ENCODE data around the gene PIF1. TPM values are rescaled to one million over a fixed set of nuclear protein-coding genes. Genes with fewer than 3 reads are reported as not detected.

PIF1 gene, protein sequence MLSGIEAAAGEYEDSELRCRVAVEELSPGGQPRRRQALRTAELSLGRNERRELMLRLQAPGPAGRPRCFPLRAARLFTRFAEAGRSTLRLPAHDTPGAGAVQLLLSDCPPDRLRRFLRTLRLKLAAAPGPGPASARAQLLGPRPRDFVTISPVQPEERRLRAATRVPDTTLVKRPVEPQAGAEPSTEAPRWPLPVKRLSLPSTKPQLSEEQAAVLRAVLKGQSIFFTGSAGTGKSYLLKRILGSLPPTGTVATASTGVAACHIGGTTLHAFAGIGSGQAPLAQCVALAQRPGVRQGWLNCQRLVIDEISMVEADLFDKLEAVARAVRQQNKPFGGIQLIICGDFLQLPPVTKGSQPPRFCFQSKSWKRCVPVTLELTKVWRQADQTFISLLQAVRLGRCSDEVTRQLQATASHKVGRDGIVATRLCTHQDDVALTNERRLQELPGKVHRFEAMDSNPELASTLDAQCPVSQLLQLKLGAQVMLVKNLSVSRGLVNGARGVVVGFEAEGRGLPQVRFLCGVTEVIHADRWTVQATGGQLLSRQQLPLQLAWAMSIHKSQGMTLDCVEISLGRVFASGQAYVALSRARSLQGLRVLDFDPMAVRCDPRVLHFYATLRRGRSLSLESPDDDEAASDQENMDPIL
- under 1 TPM; 0.44 to 0.45 TPM for total RNA-seq
- total RNA-seq, result 0.23 to 0.45 reads per million in 2 donors

DNA sequence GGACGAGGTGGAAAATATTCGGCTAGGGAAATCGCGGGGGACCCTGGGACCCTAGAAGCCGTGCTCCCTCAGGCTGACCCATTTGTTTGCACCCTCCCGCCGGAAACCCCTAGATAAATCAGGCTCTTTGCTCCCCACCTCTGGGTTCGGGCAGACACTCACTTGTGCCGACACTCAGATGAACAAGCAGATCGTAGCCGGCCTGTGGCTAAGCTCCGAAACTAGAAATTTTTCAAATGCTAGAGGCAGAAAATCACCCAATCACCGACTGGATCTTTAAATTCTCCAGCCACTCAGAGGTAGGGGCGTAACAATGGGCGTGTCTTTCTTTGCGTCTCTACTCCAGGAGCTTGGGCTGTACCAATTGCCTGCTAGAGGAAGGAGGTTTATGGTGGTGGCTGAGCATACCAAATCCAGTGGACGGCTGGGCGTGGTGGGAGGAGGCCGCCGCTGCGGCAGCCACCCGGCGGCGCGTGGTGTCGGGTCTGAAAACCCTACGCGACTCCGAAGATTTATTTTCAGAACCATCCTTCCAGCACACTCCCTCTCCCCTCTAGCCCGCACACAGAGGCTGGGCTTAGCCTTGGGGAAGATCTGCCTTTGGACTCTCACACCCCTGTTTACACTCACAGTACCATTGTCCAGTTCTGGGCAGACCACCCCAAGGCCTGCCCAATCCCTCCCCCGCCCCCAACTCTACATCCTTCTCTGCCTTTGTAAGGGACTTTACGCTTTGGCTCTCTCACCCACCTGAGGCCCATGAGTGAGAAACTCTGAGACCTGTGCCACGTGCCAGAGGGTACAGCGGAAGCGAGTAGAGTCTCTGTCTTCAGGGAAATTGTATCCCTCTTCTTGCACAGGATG lies at the start of gene PIF1:
PIF1 (minus strand) TSS at position 217 of the 864 bp plus-strand sequence. CDS start 1,312 bp downstream, outside the sequence.
- H3K4me3 Mint-ChIP-seq, result peak within 1 kb of the TSS; percentile 88
- H3K27ac Mint-ChIP-seq, result no peak within 1 kb of the TSS
- H3K4me1 Mint-ChIP-seq, result peaks cover 37% of the 10 kb centered on the region
- no peaks in the 10 kb centered on the region for H3K9me3 ChIP-seq (ENCODE audit: control insufficient read depth, low read length, poor library complexity, severe bottlenecking)
- ATAC-seq, result peak; percentile 98
- peaks cover 10% of the 10 kb centered on the region for H3K27me3 Mint-ChIP-seq
- peak; percentile 68 to 79 (median 73) for DNase-seq
- peaks cover 3% of the 10 kb centered on the region for H3K36me3 Mint-ChIP-seq (ENCODE audit: low read depth)

DNA sequence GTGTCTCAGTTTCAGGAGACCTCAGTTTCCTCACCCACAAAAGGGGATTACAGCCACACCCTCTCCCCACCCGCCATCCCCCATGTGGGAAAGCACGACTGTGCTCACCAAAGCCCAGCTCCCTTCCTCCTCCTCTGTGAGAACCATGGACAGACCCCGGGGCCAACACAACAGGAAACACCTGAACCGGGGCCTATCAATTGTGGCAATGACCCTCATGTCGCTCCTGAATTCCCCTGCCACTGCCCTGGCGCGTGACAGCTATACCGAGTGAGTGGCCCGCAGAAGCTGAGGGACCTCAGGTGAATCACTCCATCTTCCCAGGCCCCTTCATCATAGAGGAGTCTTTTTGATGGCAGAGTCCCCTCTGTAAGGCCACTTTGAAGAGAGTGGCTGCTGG lies 44.9 kb upstream of the PIF1 start:
- Mint-ChIP-seq H3K27ac (peak overlapping the region; percentile 47), H3K36me3 (ENCODE audit: low read depth) (no peaks in the 10 kb centered on the region), H3K4me3 (no peak overlapping the region), H3K27me3 (no peaks in the 10 kb centered on the region), H3K4me1 (peaks cover 17% of the 10 kb centered on the region)
- no peak for DNase-seq
- H3K9me3 ChIP-seq (ENCODE audit: control insufficient read depth, low read length, poor library complexity, severe bottlenecking), result no peaks in the 10 kb centered on the region
- ATAC-seq, result no peak

DNA sequence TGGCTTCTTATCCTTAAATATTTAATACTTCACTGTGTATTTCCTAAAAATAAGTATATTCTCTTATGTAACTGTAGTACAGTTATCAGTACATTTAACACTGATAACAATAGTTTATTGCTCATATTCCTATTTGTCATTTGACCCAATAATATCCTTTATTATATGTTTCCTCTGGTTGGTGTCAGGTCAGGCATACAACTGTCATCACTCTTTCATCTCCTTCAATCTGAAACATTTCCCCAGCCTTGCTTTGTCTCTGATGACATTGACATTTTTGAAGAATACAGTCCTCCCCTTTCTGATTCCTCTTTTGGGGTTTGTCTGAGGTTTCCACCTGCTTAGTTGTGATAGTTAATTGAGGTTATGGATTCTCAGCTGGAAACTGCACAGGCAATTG lies 44.1 kb upstream of the PIF1 start:
- no peaks in the 10 kb centered on the region for H3K36me3 Mint-ChIP-seq (ENCODE audit: low read depth)
- ATAC-seq, result no peak

DNA sequence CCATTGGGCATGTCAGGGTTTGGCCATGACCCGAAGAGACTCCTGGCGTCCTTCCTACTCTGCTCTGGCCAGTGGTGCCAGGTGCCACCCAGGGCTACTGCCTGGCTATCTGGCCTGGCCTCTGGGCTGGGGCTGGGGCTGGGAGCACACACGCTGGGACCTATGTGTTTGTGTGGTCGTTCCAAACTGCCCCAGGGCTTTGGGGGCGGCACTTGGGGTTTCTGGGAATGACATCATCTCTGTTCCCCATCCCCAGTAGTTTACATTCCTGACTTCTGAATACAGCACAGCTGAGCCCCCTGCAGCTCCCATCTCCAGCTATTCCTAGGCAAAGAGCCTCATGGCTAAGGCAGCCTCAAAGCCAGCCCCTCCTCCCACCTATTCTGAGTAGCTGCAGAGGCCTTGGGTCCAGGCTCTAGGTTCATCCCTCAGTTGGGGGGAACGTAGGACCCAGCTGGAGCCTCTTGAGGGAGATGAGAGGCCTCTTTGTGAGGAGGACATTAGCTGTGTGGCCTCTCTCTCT lies 40.6 kb upstream of the PIF1 start:
- H3K4me1 Mint-ChIP-seq, result peaks cover 22% of the 10 kb centered on the region
- H3K27ac Mint-ChIP-seq, result no peak overlapping the region
- H3K4me3 Mint-ChIP-seq, result no peak overlapping the region
- H3K9me3 ChIP-seq (ENCODE audit: control insufficient read depth, low read length, poor library complexity, severe bottlenecking), result no peaks in the 10 kb centered on the region
- H3K27me3 Mint-ChIP-seq, result no peaks in the 10 kb centered on the region
- H3K36me3 Mint-ChIP-seq (ENCODE audit: low read depth), result no peaks in the 10 kb centered on the region
- no peak for DNase-seq
- no peak for ATAC-seq

More for the DNA sequence above, 44.1 kb upstream of the PIF1 start:
- H3K27ac Mint-ChIP-seq, result peak overlapping the region; percentile 47
- H3K4me3 Mint-ChIP-seq, result no peak overlapping the region
- no peaks in the 10 kb centered on the region for H3K27me3 Mint-ChIP-seq
- no peak for DNase-seq
- peaks cover 12% of the 10 kb centered on the region for H3K4me1 Mint-ChIP-seq
- no peaks in the 10 kb centered on the region for H3K9me3 ChIP-seq (ENCODE audit: control insufficient read depth, low read length, poor library complexity, severe bottlenecking)

DNA sequence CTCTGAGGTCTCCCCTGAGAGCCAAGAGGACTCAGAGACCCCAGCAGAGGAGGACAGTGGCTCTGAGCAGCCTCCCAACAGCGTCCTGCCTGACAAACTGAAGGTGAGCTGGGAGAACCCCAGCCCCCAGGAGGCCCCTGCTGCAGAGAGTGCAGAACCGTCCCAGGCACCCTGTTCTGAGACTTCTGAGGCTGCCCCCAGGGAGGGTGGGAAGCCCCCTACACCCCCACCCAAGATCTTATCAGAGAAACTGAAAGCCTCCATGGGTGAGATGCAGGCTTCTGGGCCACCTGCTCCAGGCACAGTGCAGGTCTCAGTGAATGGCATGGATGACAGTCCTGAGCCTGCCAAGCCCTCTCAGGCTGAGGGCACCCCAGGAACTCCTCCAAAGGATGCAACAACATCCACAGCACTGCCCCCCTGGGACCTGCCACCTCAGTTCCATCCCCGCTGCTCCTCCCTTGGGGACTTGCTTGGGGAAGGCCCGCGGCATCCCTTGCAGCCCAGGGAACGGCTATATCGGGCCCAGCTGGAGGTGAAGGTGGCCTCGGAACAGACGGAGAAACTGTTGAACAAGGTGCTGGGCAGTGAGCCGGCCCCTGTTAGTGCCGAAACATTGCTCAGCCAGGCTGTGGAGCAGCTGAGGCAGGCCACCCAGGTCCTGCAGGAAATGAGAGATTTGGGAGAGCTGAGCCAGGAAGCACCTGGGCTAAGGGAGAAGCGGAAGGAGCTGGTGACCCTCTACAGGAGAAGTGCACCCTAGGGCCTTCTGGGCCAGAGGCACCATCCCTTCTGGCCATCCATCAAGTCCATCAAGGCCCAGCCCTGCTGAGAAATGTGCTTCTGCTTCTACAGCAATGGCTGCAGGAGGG lies 39.9 kb upstream of the PIF1 start:
- Mint-ChIP-seq H3K36me3 (ENCODE audit: low read depth) (no peaks in the 10 kb centered on the region), H3K27me3 (no peaks in the 10 kb centered on the region), H3K4me3 (no peak overlapping the region), H3K27ac (no peak overlapping the region), H3K4me1 (peaks cover 22% of the 10 kb centered on the region)
- no peaks in the 10 kb centered on the region for H3K9me3 ChIP-seq (ENCODE audit: control insufficient read depth, low read length, poor library complexity, severe bottlenecking)
- no peak for DNase-seq
- no peak for ATAC-seq

DNA sequence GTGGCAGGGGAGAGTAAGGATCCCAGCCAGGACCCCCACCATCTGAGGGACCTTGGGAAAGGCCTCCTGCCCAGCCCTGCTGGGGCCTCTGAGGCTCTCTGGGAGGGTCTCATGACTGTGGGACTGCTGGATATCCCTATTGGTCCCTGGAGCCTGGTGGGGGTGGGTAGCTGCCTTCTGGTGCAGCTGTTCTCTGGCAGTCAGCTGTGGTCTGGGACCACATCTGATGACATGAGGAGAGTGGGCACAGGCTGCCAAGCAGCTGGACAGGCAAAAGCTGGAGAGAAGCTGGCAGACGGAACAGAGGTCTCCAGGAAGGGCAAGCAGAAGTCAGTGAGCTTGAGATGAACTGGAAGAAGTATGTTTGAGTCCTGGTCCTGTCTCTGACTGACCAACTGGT lies 38.6 kb upstream of the PIF1 start:
- H3K4me1 Mint-ChIP-seq, result peaks cover 20% of the 10 kb centered on the region
- H3K4me3 Mint-ChIP-seq, result no peak overlapping the region
- H3K27me3 Mint-ChIP-seq, result no peaks in the 10 kb centered on the region
- no peaks in the 10 kb centered on the region for H3K9me3 ChIP-seq (ENCODE audit: control insufficient read depth, low read length, poor library complexity, severe bottlenecking)
- DNase-seq (no peak), ATAC-seq (no peak)
- no peak overlapping the region for H3K27ac Mint-ChIP-seq
- no peaks in the 10 kb centered on the region for H3K36me3 Mint-ChIP-seq (ENCODE audit: low read depth)

DNA sequence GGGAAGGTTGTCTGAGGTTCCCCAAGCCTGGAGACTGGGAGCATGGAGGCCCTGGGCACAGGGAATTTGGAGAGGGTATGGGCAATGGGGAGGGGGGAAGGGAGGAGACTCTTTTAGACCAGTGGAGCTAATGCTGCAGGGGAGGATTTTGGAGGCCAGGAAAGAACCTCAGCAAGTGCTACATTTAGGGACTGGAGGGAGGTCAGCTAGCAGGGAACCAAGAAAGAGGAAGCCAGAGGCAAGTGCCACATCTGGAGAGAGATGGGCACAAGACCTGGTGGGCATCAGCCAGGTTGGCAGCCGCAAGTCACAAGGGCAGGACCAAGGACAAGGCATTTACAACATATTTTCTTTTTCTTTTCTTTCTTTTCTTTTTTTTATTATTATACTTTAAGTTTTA lies 37.0 kb upstream of the PIF1 start:
- H3K36me3 Mint-ChIP-seq (ENCODE audit: low read depth), result no peaks in the 10 kb centered on the region
- no peak overlapping the region for H3K27ac Mint-ChIP-seq
- no peaks in the 10 kb centered on the region for H3K9me3 ChIP-seq (ENCODE audit: control insufficient read depth, low read length, poor library complexity, severe bottlenecking)
- no peaks in the 10 kb centered on the region for H3K27me3 Mint-ChIP-seq
- no peak for DNase-seq
- no peak for ATAC-seq
- no peak overlapping the region for H3K4me3 Mint-ChIP-seq
- H3K4me1 Mint-ChIP-seq, result peaks cover 34% of the 10 kb centered on the region

DNA sequence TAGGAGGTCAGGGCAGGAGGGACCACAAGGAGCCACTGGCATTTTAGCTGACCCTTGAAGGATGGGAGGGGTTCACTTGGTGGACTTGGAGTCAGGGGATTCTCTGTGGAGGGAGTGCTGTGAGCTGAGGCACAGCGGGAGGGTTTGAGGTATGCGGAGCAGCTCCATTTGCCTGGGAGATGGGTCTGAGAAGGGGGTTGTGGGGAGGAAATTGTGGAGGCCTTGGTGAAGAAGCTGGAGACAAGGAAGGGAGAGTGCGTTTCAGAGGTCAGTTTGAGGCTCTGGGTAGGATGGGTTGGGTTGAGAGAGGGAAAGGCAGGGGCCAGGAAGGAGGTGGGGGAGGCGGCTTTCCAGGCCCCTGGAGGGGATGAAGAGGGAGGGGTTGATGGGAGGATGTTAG lies 36.5 kb upstream of the PIF1 start:
- H3K36me3 Mint-ChIP-seq (ENCODE audit: low read depth), result no peaks in the 10 kb centered on the region

DNA sequence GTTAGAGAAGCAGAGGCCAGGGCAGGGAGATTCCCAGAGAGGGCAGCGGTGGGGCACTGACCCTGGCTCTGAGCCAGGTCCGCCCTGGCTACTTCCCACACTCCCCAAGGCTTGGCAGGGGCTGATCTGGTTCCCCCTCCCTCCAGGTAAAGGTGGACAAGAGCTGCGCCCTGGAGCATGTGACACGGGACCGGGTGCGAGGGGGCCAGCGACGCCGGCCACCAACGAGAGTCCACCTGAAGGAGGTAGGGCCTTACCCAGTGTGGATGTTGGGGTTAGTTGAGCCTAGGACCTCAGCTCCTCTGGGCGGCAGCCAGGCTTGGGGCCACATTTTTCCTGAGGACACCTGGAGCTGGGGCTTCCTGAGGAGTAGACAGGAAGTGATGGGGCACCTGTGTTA lies 35.9 kb upstream of the PIF1 start:
- no peaks in the 10 kb centered on the region for H3K9me3 ChIP-seq (ENCODE audit: control insufficient read depth, low read length, poor library complexity, severe bottlenecking)
- DNase-seq (no peak), ATAC-seq (no peak)
- Mint-ChIP-seq H3K27me3 (no peaks in the 10 kb centered on the region), H3K4me3 (no peak overlapping the region), H3K36me3 (ENCODE audit: low read depth) (no peaks in the 10 kb centered on the region), H3K27ac (no peak overlapping the region), H3K4me1 (peaks cover 40% of the 10 kb centered on the region)

More for the DNA sequence above, 36.5 kb upstream of the PIF1 start:
- DNase-seq, result no peak
- Mint-ChIP-seq H3K27me3 (no peaks in the 10 kb centered on the region), H3K4me3 (no peak overlapping the region), H3K27ac (no peak overlapping the region), H3K4me1 (peaks cover 38% of the 10 kb centered on the region)
- no peaks in the 10 kb centered on the region for H3K9me3 ChIP-seq (ENCODE audit: control insufficient read depth, low read length, poor library complexity, severe bottlenecking)
- ATAC-seq, result no peak

DNA sequence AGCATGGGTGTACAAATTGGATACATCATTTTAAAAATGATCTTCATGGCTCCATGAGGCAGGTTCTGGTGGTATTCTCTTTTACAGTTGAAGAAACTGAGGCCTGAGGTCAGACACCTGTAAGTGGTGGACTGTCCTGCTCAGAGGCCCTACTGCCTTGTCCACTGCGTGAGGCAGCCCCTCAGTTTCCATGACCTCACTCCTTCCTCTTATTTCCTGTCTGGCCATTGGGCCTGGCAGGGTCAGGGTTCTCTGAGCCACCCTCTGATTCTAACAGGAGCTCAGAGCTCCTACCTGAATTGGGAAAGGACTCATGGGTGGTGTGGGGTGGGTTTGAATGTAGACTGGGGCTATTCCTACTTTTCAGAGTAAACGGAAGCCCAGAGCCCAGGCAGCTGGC lies 33.8 kb upstream of the PIF1 start:
- H3K27me3 Mint-ChIP-seq, result no peaks in the 10 kb centered on the region
- H3K4me3 Mint-ChIP-seq, result peak overlapping the region; percentile 41
- DNase-seq (no peak), ATAC-seq (no peak)
- no peaks in the 10 kb centered on the region for H3K9me3 ChIP-seq (ENCODE audit: control insufficient read depth, low read length, poor library complexity, severe bottlenecking)
- peak overlapping the region; percentile 97 for H3K27ac Mint-ChIP-seq
- H3K4me1 Mint-ChIP-seq, result peaks cover 58% of the 10 kb centered on the region
- H3K36me3 Mint-ChIP-seq (ENCODE audit: low read depth), result peaks cover 2% of the 10 kb centered on the region

DNA sequence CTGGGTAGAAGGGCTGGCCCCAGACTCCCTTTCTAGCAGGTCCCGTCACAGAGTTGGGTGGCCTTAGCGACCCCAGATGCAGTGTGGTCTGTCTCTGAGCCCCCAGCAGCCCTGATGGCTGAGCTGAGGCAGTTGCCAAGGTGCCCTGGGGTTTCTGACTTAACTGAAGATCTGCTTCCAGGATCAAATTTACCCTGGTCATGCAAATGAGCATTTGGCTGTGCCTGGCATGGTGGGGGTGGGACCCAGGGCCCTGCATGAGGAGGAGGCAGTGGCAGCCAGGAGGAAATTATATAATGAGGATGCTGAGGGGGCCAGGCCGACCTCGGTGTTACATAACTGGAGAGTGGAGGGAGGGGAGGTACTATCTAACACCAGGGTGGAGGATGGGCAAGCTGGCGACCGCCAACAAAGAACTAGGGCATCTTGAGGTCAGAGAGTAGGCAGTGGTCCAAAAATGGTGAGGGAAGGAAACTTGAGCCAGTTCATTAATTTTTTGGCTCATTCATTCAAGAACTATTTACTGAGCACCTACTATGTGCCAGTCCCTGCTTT lies 32.7 kb upstream of the PIF1 start:
- no peak for DNase-seq
- Mint-ChIP-seq H3K36me3 (ENCODE audit: low read depth) (peaks cover 2% of the 10 kb centered on the region), H3K27me3 (no peaks in the 10 kb centered on the region), H3K27ac (peak overlapping the region; percentile 97), H3K4me1 (peaks cover 59% of the 10 kb centered on the region), H3K4me3 (peak overlapping the region; percentile 73)
- H3K9me3 ChIP-seq (ENCODE audit: control insufficient read depth, low read length, poor library complexity, severe bottlenecking), result no peaks in the 10 kb centered on the region
- ATAC-seq, result peak; percentile 57

DNA sequence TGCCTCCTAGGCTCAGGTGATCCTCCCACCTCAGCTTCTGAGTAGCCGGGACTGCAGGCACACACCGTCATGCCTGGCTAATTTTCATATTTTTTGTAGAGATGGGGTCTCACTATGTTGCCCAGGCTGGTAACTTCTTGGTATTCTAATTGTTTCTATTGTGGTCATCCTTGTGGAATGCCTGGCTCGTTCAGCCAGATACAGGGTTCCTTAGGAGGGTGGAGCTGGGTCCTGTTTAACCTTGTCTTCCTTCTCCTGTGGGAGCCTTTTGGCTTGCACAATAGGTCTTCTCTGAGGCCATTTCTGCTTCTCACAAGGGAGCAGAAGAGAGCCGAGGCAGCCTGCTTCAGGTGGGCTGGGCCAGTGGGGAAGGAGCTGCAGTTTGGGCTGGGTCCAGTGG lies 32.0 kb upstream of the PIF1 start:
- no peak for DNase-seq
- no peak for ATAC-seq
- H3K9me3 ChIP-seq (ENCODE audit: control insufficient read depth, low read length, poor library complexity, severe bottlenecking), result no peaks in the 10 kb centered on the region
- Mint-ChIP-seq H3K36me3 (ENCODE audit: low read depth) (peaks cover 2% of the 10 kb centered on the region), H3K4me3 (peak overlapping the region; percentile 77), H3K27me3 (no peaks in the 10 kb centered on the region), H3K4me1 (peaks cover 57% of the 10 kb centered on the region), H3K27ac (peak overlapping the region; percentile 97)

Measured in T-helper 17 cell (primary cell).